Hematopoietic multipotent progenitor cell treated with erythropoietin and hydrocortisone succinate and interleukin-3 and kit ligand, for 8 days (in vitro differentiated cells): ENCODE results near the gene DNALI1.
"Not testable (repeated sequence)": the region's sequence is repeated elsewhere in the genome, so short reads cannot be mapped to it uniquely, and the experiment has no call there.

Experiments used
- DNase-seq: peaks from one replicate; pipeline ENCODE4 v3.0.0-alpha.2; 2015

Gene DNALI1

DNA sequence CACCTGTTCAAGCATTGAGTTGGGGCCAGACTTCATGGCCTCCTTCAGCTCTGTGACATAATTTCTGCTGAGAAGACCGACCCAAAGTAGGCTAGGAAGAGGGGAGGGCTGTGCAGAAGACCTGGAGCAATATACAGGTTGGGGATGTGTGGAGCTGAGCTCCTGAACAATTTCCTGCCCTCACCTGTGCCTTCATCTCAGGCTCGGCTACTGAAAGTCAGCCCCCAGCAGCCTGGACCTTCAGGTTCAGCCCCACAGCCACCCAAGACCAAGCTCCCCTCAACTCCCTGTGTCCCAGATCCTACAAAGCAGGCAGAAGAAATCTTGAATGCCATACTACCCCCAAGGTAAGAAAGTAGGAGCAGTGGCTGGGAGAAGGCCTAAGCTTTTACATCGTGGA is 662 bp downstream of the DNALI1 start:
- no peak for DNase-seq

DNA sequence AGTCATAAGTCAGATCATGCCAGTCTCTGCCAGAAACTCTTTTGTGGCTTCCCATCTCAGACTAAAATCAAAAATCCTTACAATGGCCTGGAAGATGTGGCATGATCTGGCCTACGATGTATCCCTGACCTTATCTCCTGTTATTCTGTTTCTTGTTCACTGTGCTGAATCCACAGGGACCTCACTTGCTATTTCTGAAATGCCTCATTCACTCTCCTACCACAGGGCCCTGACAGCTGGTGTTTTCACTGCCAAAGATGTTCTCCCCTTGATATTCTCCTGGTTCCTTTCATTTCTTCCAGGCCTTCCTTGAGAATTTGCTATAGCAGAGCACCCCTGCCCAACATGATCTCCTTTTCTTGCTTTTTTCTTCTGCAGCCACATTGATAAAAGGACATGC is 1.7 kb downstream of the DNALI1 start:
- DNase-seq: no peak

GRCh38 chr1:37559080-37559479 is 2.3 kb downstream of the DNALI1 start:
- DNase-seq: no peak

DNA sequence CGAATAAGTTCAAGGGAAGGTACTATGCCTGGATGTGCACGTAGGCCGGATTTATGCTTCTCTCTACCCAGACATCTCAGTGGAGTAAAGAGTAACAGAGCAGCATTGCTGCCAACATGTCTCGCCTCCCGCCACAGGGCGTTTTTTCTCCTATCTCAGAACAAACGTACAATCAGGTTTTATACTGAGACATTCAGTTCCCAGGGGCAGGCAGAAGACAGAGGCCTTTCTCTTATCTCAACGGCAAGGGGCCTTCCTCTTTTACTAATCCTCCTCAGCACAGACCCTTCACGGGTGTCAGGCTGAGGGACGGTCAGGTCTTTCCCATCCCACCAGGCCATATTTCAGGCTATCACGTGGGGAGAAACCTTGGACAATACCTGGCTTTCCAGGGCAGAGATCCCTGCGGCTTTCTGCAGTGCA is 3.2 kb downstream of the DNALI1 start:
- peak; percentile 71 for DNase-seq

DNA sequence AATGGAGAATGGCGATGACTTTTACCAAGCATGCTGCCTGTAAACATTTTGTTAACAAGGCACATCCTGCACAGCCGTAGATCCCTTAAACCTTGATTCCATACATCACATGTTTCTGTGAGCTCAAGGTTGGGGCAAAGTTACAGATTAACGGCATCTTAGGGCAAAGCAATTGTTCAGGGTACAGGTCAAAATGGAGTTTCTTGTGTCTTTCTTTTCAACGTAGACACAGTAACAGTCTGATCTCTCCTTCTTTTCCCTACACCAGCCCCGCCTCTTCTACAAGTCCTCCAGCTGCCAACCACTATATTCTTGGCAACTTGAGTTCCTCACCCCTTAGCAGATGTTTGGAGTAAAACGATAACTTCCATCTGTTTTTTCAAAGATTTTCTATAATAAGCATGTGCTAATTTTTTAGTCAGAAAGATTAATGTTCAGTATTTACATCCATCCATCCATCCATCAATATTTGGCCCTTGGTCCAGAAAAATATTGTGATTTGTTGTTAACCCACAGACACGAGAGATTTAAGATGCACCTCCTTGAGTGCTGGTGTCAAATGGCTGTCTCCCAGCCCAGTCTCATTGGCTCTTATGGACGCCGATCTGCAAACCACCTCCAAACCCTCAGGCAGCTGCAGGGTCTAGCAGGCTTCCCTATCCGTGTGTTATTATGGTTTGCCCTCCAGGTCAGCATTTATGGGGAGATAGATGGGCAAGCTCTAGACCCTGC is 3.8 kb downstream of the DNALI1 start:
- DNase-seq: no peak

DNA sequence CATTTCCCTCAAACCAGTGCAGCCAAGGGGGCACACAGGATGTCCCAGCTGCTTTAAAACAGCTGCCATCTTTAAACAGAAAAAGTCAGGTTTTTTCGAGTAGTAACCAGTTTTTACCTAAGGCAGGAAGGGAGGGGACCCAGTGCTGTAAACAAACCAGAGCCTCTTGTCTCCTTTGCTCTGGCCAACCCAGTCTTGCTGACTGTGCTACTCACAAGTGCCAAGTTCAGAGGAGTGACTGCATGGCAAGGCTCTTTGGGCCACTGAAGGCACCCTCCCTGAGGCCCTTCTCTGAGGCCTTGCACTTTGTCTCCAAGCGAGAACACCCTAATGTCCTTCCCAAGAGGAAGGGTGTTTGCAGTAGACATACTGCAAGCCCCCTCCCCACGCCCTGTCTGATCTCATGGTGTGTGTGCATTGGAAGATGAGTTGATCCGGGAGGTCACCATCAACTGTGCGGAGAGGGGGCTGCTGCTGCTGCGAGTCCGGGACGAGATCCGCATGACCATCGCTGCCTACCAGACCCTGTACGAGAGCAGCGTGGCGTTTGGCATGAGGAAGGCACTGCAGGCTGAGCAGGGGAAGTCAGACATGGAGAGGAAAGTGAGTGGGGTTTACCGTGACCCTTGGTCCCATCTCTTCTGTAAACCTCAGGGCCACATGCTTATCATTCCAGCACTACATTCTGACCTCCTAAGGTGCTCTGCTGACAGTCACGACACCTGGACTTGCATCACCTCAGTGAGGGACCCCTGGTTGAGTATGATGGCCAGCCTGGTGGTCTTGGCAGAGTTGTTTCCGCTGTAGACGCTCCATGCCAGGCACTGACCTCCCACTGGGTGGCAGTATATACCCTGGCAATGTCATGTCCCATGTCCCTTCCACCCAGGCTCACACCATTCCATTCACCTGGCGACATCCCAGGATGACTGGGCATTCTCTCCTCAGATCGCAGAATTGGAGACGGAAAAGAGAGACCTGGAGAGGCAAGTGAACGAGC is 4.7 kb downstream of the DNALI1 start:
- DNase-seq: peak; percentile 55

DNA sequence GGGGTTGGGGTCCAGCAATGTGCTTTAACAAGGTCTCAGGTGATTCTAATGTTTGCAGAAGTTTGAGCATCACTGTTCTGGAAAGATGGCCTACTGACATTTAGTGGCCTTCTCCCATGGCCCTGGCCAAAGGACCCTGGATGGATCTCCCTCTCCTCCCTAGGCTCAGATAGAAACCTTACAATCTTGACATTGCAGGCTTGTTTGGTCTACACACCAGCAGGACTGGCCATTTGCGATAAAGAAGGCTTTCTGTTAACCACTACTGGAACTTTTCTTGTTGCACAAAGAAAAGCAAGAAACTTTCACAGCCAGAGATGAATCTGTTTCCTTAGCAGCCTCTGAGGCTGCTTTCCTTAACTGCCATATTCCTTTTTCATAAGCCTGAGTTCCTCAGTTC is 6.2 kb downstream of the DNALI1 start:
- DNase-seq: peak; percentile 36

DNA sequence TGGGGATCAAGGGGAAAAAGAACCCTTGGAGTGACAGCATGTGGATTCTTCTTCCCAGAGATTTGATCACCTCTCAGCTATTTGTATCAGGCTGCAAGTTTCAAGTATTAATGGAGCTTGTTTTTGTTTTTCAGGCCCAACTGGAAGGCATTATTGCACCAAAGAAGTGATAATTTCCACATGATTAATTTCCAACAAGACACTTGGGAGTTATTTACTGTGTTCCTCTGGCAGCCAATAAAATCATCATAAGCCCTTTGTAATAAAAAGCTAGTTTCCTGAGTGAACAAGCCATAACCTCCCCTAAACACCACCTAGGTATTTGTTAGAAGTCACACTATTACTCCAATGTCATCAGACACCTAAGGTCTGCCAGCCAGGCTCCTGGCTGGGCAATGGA is 8.2 kb downstream of the DNALI1 start:
- no peak for DNase-seq

DNA sequence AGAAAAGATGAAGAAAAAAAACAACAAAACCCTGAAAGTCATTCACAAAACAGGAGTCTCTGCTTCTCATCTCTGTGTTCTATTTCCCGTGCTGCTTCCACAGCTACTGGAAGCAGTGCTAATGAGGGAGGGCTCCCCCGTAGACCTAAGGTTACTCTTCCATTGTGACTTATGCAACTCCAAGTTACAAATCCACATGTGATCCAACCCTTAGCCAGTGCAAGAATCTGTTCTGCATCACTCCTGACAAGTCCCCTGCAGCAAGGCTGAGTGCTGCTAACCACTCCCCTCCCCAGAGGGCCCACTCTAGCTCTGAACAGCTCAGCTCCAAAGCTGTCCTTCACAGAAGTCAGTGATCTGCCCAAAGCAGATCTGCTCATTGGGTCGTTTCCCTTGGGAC is 10.3 kb downstream of the DNALI1 start:
- no peak for DNase-seq

- no peak for DNase-seq
These were observed 14.0 kb downstream of the DNALI1 start for GRCh38 chr1:37570528-37571334.

- DNase-seq: no peak
These were observed 18.2 kb downstream of the DNALI1 start for GRCh38 chr1:37574834-37575480.

- DNase-seq: no peak
These were observed 19.0 kb downstream of the DNALI1 start for GRCh38 chr1:37575692-37576091.

DNA sequence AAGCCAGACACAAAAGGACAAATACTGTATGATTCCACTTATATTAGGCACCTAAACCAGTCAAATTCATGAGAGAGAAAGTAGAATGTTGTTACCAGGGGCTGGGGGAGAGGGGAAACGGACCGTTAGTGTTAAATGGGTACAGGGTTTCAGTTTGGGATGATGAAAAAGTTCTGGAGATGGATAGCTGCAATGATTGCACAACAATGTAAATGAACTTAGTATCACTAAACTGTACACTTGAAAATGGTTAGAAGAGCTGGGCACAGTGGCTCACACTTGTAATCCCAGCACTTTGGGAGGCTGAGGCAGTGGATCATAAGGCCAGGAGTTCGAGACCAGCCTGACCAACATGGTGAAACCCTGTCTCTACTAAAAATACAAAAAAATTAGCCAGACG is 27.8 kb downstream of the DNALI1 start:
- not testable (repeated sequence) for DNase-seq

GRCh38 chr1:37588939-37589338 is 32.2 kb downstream of the DNALI1 start:
- DNase-seq: no peak

DNA sequence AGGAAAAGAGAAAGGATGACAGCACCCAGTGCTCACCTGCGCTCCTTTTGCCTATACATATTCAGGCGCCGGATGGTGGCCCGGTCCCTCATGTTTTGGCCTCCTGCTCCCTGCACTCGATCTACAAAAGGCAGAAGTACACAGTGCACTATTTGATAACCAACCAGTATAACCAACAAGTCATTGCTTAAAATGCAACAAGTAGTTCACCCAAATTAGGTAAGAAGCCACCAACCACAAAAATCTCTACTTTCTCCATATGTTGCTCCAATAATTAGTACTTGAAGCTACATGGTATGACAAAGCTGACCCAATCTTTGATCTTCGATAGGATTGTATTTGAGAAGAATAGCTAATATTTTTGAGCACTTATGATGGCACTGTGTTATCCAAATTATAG is 37.0 kb downstream of the DNALI1 start:
- DNase-seq: no peak

DNA sequence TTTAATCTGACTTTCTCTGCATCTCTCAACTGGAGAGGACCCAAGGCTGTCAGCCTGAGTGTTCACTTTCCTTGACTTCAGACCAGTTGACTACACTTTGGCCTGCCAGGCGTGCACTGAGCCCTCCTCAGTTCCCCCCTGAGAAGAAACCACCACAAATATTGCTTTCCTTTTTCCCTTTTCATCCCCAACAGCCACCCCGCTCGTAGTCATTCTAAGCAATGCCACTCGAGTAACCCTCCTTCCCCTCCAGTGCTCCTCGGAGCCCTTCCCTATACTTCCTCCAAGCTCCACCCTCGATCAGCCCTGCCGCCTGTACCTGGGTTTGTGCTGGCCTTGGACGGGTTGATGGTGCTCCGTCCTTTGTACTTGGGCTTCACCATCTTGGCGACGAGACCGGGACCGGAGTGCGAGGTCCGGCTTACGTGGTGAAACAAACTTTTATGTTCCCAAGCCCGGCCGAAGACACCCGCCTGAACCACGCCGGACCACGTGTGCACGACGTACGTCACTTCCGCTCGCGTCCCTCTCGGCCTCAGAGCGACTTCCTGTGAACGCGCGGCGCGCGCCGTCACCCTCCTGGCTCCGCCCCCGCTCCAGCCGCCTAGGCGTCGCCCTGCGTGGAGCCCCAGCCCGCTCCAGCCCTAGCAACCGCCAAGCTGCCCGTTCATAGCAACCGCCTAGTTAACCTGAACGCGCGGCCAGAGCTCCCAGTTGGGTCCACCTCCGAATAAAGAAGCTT is 38.9 kb downstream of the DNALI1 start, which contains the start of gene GNL2:
TSS of gene GNL2 (minus strand) at position 498 of the 742 bp plus-strand sequence. CDS start at position 383, 115 bp downstream.
- peak; percentile 95 for DNase-seq

DNA sequence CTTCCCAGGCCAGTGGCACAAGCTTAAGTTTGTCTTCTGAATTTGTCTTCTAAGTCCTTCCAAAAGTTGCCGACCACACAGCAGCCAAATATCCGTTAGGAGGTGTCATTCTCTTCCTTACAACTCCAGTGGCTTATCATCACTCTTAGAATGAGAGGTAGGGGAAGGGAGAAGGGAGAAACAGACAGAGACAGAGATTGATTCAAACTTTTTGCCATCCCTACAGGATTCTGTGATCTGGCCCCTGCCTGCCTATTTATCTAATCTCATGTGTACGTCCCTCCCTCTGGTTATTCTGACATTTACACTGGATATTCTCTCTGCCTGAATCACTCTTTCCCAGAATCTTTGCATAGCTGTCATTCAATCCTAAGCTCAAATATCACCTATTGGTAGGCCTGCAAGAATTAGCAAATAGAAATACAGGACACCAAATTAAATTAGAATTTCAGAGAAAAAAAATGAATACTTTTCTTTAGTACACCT is 39.5 kb downstream of the DNALI1 start:
- no peak for DNase-seq

- DNase-seq: no peak
These were observed 43.2 kb downstream of the DNALI1 start for GRCh38 chr1:37599940-37600339.

DNA sequence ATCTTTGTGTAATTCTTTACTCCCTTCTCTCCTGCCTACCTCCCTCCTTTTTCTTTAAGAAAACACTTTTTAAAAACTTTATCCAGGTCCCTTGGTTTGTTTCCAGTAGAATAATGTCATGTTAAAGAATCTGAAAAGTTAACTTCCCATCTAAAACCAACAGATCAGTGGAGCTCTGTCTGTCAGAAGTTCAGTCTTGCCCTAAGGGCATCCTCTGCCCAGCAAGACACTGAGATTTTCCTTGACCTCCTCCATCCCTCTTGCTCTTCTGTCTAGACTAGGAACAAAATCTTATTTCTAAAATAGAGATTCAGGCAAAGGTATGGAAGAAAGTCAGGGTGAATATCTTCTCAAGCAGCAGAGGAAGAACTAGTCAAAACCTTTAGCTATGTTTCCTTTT is 44.7 kb downstream of the DNALI1 start:
- DNase-seq: no peak

DNA sequence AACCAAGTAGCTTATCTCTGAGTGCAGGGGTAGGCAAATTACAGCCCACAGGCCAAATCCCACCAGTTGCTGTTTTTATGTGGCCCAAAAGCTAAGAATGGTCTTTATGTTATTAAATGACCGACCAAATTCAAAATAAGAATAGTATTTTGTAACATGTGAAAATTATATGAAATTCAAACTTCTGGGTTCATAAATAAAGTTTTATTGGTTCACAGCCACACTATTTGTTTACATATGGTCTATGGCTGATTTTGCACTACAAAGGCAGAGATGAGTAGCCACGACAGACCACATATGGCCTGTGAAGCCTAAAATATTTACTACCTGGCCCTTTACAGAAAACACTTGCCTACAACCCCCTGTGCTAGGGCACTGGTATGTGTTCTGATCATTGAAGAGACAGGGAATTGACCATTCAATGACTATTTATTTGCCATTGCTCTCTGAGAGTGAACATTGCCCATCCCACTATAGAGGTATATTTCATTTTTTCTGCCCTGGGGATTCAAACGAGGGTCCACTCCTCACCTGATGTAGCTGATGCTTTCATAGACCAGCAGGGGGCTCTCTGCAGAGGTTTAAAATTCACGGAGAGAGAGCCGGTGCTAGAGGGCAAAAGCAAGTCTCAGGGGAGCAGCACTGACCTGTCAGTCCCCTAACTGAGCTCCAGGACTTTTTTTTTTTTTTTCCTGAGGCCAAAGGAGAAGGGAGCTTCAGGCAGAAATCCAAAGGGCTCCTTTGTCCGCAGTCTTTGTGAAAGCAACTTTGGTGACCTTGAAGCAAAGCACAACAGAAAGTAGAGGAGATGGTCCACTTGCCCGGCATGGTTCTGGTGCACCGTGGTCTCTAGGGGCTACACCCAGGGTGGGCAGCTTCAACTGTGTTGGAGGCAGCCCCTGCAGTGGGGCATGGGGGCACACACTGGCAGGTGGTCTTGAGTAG is 46.3 kb downstream of the DNALI1 start:
- DNase-seq: peak; percentile 60
